Glutamatergic neuron (in vitro differentiated cells): ENCODE measurements around the gene ATP8A2. TPM values are rescaled to one million over a fixed set of nuclear protein-coding genes. Genes with fewer than 3 reads are reported as not detected.

Source experiments
- DNase-seq: peaks from one replicate; pipeline ENCODE4 v3.0.0; 2022
- H3K27ac Mint-ChIP-seq: one replicate; pipeline ENCODE4 v1.8.0; 2020; ENCODE audit warnings: mild to moderate bottlenecking, mixed read lengths, inconsistent platforms; ENCODE audit not compliant: unreplicated experiment
- H3K27me3 Mint-ChIP-seq: one replicate; pipeline ENCODE4 v1.8.0; 2020; ENCODE audit warnings: mild to moderate bottlenecking, moderate library complexity, mixed read lengths, inconsistent platforms; ENCODE audit not compliant: unreplicated experiment
- H3K36me3 Mint-ChIP-seq: one replicate; pipeline ENCODE4 v1.8.0; 2020; ENCODE audit warnings: mild to moderate bottlenecking, mixed read lengths, inconsistent platforms; ENCODE audit not compliant: unreplicated experiment
- H3K4me1 Mint-ChIP-seq: one replicate; pipeline ENCODE4 v1.8.0; 2020; ENCODE audit warnings: mild to moderate bottlenecking, low read depth, mixed read lengths, inconsistent platforms; ENCODE audit not compliant: unreplicated experiment
- H3K4me3 Mint-ChIP-seq: one replicate; pipeline ENCODE4 v1.8.0; 2020; ENCODE audit warnings: mild to moderate bottlenecking, mixed read lengths, inconsistent platforms; ENCODE audit not compliant: unreplicated experiment
- H3K9me3 Mint-ChIP-seq: one replicate; pipeline ENCODE4 v1.8.0; 2020; ENCODE audit warnings: mild to moderate bottlenecking, moderate library complexity, mixed read lengths, inconsistent platforms; ENCODE audit not compliant: unreplicated experiment
- total RNA-seq: library from RNA; stranded (reverse); fragmentation: NEBNext Ultra II Directional; extraction: Animal tissue kit (Norgen Biotek cat#: 25700); gene quantifications from one replicate; pipeline ENCODE4 v1.2.1, GENCODE V29; 2021; ENCODE audit not compliant: unreplicated experiment
- TF ChIP-seq, protein P1 (sequence below): fragments of 200-600 bp; sonication (generic); IDR thresholded peaks from one replicate; pipeline ENCODE4 v1.5.0; 2021; ENCODE audit not compliant: partially characterized antibody, unreplicated experiment

The ATP8A2 gene
- total RNA-seq, 1 donor from 2014 or later: 70.1 TPM

DNA sequence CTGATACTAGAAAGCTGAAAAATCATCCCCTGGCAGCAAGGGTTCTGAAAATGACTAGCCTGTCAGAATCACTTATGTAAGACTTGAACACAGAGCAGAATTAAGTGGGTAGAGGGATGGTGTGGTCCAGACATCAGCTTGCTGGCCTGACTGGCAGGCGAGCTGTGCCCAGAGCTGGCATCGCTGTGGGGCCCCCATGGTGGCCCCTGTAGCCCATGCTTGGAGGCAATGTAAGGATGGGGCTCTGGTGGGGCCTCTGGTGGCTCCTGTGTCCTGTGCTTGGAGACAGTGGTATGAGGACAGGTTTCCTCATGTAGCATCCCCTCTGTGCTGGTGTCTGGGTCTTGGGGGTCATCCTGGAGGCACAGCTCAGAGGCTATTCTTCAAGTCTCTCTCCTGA, 347.9 kb downstream of the ATP8A2 start:
- Mint-ChIP-seq H3K36me3 (peaks cover 6% of the 10 kb centered on the region), H3K27ac (no peak overlapping the region), H3K9me3 (peaks cover 2% of the 10 kb centered on the region), H3K4me1 (peaks cover 17% of the 10 kb centered on the region), H3K4me3 (no peak overlapping the region), H3K27me3 (no peaks in the 10 kb centered on the region)
- no peak for DNase-seq
- TF ChIP-seq, protein P1, sequence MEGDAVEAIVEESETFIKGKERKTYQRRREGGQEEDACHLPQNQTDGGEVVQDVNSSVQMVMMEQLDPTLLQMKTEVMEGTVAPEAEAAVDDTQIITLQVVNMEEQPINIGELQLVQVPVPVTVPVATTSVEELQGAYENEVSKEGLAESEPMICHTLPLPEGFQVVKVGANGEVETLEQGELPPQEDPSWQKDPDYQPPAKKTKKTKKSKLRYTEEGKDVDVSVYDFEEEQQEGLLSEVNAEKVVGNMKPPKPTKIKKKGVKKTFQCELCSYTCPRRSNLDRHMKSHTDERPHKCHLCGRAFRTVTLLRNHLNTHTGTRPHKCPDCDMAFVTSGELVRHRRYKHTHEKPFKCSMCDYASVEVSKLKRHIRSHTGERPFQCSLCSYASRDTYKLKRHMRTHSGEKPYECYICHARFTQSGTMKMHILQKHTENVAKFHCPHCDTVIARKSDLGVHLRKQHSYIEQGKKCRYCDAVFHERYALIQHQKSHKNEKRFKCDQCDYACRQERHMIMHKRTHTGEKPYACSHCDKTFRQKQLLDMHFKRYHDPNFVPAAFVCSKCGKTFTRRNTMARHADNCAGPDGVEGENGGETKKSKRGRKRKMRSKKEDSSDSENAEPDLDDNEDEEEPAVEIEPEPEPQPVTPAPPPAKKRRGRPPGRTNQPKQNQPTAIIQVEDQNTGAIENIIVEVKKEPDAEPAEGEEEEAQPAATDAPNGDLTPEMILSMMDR: no peak

DNA sequence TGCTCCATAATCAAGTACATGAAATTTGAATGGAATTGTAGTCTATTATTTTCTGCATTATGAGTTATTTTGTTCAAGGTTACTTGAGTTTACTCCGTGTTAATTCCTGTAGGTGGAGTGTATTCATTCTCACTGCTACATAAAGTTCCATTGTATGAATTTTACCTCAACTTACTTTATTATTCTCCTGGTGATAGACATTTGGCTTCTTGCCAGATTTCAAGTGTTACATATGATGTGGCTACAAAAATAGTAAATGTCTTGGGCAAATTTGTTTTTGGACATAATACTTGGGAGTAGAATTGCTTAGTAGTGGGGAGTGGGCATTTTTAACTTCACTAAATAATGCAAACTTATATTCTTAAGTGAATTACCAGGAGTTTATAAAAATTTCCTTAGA, 351.1 kb downstream of the ATP8A2 start:
- H3K36me3 Mint-ChIP-seq: peaks cover 6% of the 10 kb centered on the region
- no peak for DNase-seq
- no peak overlapping the region for H3K4me3 Mint-ChIP-seq
- no peaks in the 10 kb centered on the region for H3K27me3 Mint-ChIP-seq
- TF ChIP-seq, protein P1: no peak
- H3K4me1 Mint-ChIP-seq: peaks cover 17% of the 10 kb centered on the region
- H3K27ac Mint-ChIP-seq: no peak overlapping the region
- H3K9me3 Mint-ChIP-seq: peaks cover 2% of the 10 kb centered on the region

- Mint-ChIP-seq H3K27ac (no peak overlapping the region), H3K9me3 (peaks cover 2% of the 10 kb centered on the region), H3K36me3 (peaks cover 6% of the 10 kb centered on the region), H3K4me3 (no peak overlapping the region), H3K27me3 (no peaks in the 10 kb centered on the region), H3K4me1 (peaks cover 3% of the 10 kb centered on the region)
- DNase-seq: no peak
- TF ChIP-seq, protein P1: no peak
Observed at GRCh38 chr13:25725104-25725503, 353.3 kb downstream of the ATP8A2 start.

DNA sequence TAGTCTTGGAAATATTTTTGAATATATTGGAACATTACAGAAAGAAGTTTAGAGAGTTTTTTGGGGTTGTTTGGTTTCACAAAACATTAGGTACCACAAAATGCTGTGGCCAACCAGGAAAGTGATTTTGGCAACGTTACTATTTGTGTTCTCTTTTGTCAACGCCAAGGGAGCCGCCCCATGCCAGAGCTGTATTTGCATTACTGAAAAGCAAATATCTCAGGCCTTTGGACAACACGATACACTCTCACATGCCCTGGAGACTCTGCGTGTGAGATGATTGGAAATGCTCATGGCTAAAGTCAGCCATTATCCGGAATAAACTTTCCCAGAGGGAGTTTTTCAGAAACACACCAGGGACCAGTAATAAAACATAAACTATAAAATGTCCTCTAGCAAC, 355.5 kb downstream of the ATP8A2 start:
- H3K36me3 Mint-ChIP-seq: no peaks in the 10 kb centered on the region
- TF ChIP-seq, protein P1: no peak
- H3K27me3 Mint-ChIP-seq: no peaks in the 10 kb centered on the region
- no peak for DNase-seq
- peaks cover 2% of the 10 kb centered on the region for H3K9me3 Mint-ChIP-seq
- H3K27ac Mint-ChIP-seq: no peak overlapping the region
- no peak overlapping the region for H3K4me3 Mint-ChIP-seq
- peaks cover 5% of the 10 kb centered on the region for H3K4me1 Mint-ChIP-seq

DNA sequence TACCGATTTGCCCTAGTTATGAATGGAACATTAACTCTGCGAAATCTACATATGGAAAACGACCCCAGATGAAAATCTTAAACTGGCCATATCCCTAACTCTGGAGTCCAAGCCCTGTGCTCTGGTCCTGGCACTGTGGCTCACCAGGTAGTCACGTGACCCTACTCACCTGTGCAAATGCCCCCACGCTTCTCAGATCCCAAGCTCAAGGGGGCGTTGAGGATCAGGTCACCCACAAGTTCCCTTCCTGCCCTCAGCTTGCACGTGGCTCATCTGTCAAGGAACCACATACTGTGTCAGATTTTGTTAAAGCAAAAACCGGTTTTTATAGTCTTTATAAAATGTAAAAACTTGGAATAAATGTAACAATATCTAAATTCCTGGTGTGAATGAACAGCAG, 356.0 kb downstream of the ATP8A2 start:
- TF ChIP-seq, protein P1: no peak
- no peaks in the 10 kb centered on the region for H3K36me3 Mint-ChIP-seq
- peaks cover 5% of the 10 kb centered on the region for H3K4me1 Mint-ChIP-seq
- H3K27ac Mint-ChIP-seq: no peak overlapping the region
- DNase-seq: no peak
- no peaks in the 10 kb centered on the region for H3K27me3 Mint-ChIP-seq
- peaks cover 2% of the 10 kb centered on the region for H3K9me3 Mint-ChIP-seq
- no peak overlapping the region for H3K4me3 Mint-ChIP-seq
